Measurements from ENCODE around the gene PKN1. TPM values are rescaled to one million over a fixed set of nuclear protein-coding genes. Genes with fewer than 3 reads are reported as not detected.

The PKN1 gene
- total RNA-seq, 1 experiment from 2014 or later, result 257 TPM

DNA sequence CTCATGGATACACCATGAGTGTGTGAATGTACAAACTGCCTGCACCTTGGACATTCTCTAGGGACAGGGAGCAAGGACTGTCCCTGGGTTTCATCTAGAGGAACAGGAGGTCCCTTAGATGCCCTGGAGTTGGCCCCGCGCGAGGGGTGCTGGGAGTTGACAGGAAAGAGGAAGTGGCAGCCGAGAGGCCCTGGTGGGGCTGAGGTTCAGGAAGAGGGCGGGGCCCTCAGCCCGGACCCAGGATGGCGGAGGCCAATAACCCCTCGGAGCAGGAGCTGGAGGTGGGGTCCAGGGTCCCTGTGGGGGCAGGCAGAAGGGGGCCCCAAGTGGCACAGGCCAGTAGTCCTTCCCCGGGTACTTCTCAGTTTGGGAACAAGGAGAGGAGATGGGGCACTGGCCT is 6.9 kb downstream of the PKN1 start:
- POLR2A ChIA-PET (ENCODE audit: unreplicated experiment), result no interaction called here
- no peaks in the 10 kb centered on the region for H3K9me3 ChIP-seq (ENCODE audit: insufficient read depth, low read depth)
- CTCF ChIA-PET, result no interaction called here
- TF ChIP-seq, protein P1, sequence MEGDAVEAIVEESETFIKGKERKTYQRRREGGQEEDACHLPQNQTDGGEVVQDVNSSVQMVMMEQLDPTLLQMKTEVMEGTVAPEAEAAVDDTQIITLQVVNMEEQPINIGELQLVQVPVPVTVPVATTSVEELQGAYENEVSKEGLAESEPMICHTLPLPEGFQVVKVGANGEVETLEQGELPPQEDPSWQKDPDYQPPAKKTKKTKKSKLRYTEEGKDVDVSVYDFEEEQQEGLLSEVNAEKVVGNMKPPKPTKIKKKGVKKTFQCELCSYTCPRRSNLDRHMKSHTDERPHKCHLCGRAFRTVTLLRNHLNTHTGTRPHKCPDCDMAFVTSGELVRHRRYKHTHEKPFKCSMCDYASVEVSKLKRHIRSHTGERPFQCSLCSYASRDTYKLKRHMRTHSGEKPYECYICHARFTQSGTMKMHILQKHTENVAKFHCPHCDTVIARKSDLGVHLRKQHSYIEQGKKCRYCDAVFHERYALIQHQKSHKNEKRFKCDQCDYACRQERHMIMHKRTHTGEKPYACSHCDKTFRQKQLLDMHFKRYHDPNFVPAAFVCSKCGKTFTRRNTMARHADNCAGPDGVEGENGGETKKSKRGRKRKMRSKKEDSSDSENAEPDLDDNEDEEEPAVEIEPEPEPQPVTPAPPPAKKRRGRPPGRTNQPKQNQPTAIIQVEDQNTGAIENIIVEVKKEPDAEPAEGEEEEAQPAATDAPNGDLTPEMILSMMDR (conservative IDR thresholded peaks at IDR 0.05), result no peak
- H4K20me1 ChIP-seq (ENCODE audit: insufficient read depth), result peaks cover 58% of the 10 kb centered on the region
- peaks cover 7% of the 10 kb centered on the region for H3F3A ChIP-seq (ENCODE audit: insufficient read depth, low read depth)
- H3K79me2 ChIP-seq (ENCODE audit: low read depth), result peaks cover 53% of the 10 kb centered on the region
- H3K4me3 ChIP-seq, result no peak overlapping the region
- no peak overlapping the region for H2AFZ ChIP-seq
- H3K36me3 ChIP-seq (ENCODE audit: low read depth), result peaks cover 24% of the 10 kb centered on the region
- no peaks in the 10 kb centered on the region for H3K27me3 ChIP-seq (ENCODE audit: insufficient read depth, low read depth)
- DNase-seq, result no peak
- BruUV-seq (replicated peaks), result no TSS peak
- intact Hi-C loops (cut with micrococcal nuclease; ENCODE audit: unreplicated experiment), result no loop called here
- H3K9me2 ChIP-seq (ENCODE audit: insufficient read depth), result no peaks in the 10 kb centered on the region
- H3K27ac ChIP-seq, result no peak overlapping the region
- peaks cover 8% of the 10 kb centered on the region for H3K4me1 ChIP-seq (replicated peaks; ENCODE audit: insufficient read depth)
- H3K4me2 ChIP-seq, result no peak overlapping the region

DNA sequence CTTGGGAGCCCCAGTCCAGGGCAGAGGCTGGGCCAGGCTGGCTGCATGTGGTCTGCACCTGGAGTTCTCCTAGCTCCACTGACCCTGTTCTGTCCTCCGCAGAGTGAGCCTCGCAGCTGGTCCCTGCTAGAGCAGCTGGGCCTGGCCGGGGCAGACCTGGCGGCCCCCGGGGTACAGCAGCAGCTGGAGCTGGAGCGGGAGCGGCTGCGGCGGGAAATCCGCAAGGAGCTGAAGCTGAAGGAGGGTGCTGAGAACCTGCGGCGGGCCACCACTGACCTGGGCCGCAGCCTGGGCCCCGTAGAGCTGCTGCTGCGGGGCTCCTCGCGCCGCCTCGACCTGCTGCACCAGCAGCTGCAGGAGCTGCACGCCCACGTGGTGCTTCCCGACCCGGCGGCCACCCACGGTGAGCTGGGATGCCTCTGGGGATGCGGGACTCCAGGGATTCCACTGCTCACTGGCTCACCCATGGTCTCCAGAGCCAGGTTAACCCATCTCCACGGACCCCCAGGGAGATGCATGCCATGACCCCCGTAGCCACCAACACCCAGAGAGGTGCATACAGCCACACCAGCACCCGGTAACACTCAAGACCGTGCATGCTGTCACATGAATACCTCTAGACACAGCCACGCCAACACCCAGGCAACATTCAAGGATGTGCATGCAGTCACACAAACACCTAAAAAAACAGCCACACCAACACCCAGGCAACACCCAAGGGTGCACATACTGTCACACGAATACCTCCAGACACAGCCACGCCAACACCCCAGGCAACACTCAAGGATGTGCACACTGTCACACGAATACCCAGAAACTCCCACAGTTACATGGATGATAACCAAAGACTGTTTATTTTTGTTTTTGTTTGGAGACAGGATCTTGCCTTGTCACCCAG is 8.2 kb downstream of the PKN1 start:
- H3K9me3 ChIP-seq (ENCODE audit: insufficient read depth, low read depth), result no peaks in the 10 kb centered on the region
- no peak overlapping the region for H3K4me2 ChIP-seq
- no peaks in the 10 kb centered on the region; the same call in 1 of the 2 replicates for H3F3A ChIP-seq (ENCODE audit: insufficient read depth, low read depth)
- ChIA-PET POLR2A (ENCODE audit: unreplicated experiment) (no interaction called here), CTCF (no interaction called here)
- H3K4me3 ChIP-seq, result no peak overlapping the region
- H3K27ac ChIP-seq, result no peak overlapping the region
- H4K20me1 ChIP-seq (ENCODE audit: insufficient read depth), result peaks cover 50% of the 10 kb centered on the region
- DNase-seq, result no peak
- no peaks in the 10 kb centered on the region for H3K9me2 ChIP-seq (ENCODE audit: insufficient read depth)
- peaks cover 42% of the 10 kb centered on the region for H3K79me2 ChIP-seq (ENCODE audit: low read depth)
- H3K36me3 ChIP-seq (ENCODE audit: low read depth), result peaks cover 31% of the 10 kb centered on the region
- no peaks in the 10 kb centered on the region for H3K4me1 ChIP-seq (replicated peaks; ENCODE audit: insufficient read depth)
- no TSS peak for BruUV-seq (replicated peaks)
- TF ChIP-seq, protein P1 (conservative IDR thresholded peaks at IDR 0.05), result no peak
- no peak for TF ChIP-seq EZH2 (IDR thresholded peaks at IDR 0.05; ENCODE audit: low read depth)
- no peaks in the 10 kb centered on the region for H3K27me3 ChIP-seq (ENCODE audit: insufficient read depth, low read depth)
- intact Hi-C loops (cut with micrococcal nuclease; ENCODE audit: unreplicated experiment), result no loop called here
- H2AFZ ChIP-seq, result no peak overlapping the region

DNA sequence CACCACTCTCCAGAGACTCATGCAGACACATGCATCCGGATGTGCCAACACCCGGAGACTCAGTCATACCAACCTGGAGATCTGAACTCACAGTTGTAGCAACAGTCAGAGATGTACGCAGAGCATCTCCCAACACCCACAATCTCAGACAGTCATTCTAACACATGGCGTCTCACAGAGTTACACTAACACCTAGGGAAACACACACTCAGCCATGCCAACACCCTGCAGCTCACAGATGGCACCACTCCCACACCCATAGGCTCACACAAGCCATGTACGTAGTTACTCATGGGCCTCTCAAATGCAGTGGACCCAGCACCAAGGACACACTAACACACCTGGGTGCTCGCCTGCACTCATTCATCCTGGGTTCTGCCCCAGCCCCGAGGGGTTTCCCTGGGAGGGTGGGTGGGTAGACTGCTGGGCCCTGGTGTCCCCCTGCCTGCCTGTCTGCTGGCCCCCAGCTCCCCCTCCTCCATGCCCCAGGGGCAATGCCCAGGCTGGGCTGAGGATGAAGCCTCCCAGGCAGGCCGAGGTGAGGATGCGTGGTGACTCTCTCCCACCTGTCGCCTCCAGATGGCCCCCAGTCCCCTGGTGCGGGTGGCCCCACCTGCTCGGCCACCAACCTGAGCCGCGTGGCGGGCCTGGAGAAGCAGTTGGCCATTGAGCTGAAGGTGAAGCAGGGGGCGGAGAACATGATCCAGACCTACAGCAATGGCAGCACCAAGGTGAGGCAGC is 10.0 kb downstream of the PKN1 start:
- peaks cover 9% of the 10 kb centered on the region; the same call in 1 of the 2 replicates for H3F3A ChIP-seq (ENCODE audit: insufficient read depth, low read depth)
- H3K79me2 ChIP-seq (ENCODE audit: low read depth), result peaks cover 24% of the 10 kb centered on the region
- no peak overlapping the region for H3K4me2 ChIP-seq
- H3K36me3 ChIP-seq (ENCODE audit: low read depth), result peaks cover 47% of the 10 kb centered on the region
- H2AFZ ChIP-seq, result no peak overlapping the region
- ChIA-PET CTCF (no interaction called here), POLR2A (ENCODE audit: unreplicated experiment) (no interaction called here)
- peaks cover 33% of the 10 kb centered on the region for H4K20me1 ChIP-seq (ENCODE audit: insufficient read depth)
- no peaks in the 10 kb centered on the region for H3K9me2 ChIP-seq (ENCODE audit: insufficient read depth)
- DNase-seq, result no peak
- no peaks in the 10 kb centered on the region for H3K4me1 ChIP-seq (replicated peaks; ENCODE audit: insufficient read depth)
- no peak for TF ChIP-seq EZH2 (IDR thresholded peaks at IDR 0.05; ENCODE audit: low read depth)
- TF ChIP-seq, protein P1 (conservative IDR thresholded peaks at IDR 0.05), result no peak
- intact Hi-C loops (cut with micrococcal nuclease; ENCODE audit: unreplicated experiment), result no loop called here
- no peak overlapping the region for H3K27ac ChIP-seq
- no TSS peak for BruUV-seq (replicated peaks)
- no peaks in the 10 kb centered on the region for H3K27me3 ChIP-seq (ENCODE audit: insufficient read depth, low read depth)
- no peaks in the 10 kb centered on the region for H3K9me3 ChIP-seq (ENCODE audit: insufficient read depth, low read depth)
- H3K4me3 ChIP-seq, result no peak overlapping the region

Data from PC-9 (cell line).